IPS DF 6.9 (cell line): ENCODE results near the gene IGFBP1.

Experiments used
- DNase-seq: peaks from one replicate; pipeline ENCODE4 v3.0.0-alpha.2; 2013; ENCODE audit warnings: low read depth, low spot score
- H3K27ac ChIP-seq: one replicate; pipeline ENCODE4 v1.5.1; 2013; ENCODE audit warnings: low read length, control low read depth
- H3K27me3 ChIP-seq: 2 replicates; pipeline ENCODE4 v1.6.1; 2013; ENCODE audit warnings: mild to moderate bottlenecking, low read length; ENCODE audit not compliant: control insufficient read depth, insufficient read depth
- H3K36me3 ChIP-seq: 2 replicates; pipeline ENCODE4 v1.6.1; 2013; ENCODE audit warnings: low read length; ENCODE audit not compliant: control insufficient read depth, insufficient read depth
- H3K4me1 ChIP-seq: 2 replicates; pipeline ENCODE4 v1.6.1; 2013; ENCODE audit warnings: low read length; ENCODE audit not compliant: control insufficient read depth, insufficient read depth
- H3K4me3 ChIP-seq: 2 replicates; pipeline ENCODE4 v1.5.1; 2013; ENCODE audit warnings: mild to moderate bottlenecking, low read length
- H3K9me3 ChIP-seq: 2 replicates; pipeline ENCODE4 v1.6.1; 2013; ENCODE audit warnings: low read length, inconsistent platforms; ENCODE audit not compliant: control insufficient read depth, insufficient read depth
- WGBS: extraction: QIAGEN DNeasy Blood & Tissue Kit; methylation state at CpG from one replicate; pipeline ENCODE4 v1.1.7; 2013; ENCODE audit warnings: mixed read lengths, missing lambda C conversion rate; ENCODE audit not compliant: insufficient read length, insufficient coverage; 5-methylcytosine and 5-hydroxymethylcytosine counted together

Gene IGFBP1

DNA sequence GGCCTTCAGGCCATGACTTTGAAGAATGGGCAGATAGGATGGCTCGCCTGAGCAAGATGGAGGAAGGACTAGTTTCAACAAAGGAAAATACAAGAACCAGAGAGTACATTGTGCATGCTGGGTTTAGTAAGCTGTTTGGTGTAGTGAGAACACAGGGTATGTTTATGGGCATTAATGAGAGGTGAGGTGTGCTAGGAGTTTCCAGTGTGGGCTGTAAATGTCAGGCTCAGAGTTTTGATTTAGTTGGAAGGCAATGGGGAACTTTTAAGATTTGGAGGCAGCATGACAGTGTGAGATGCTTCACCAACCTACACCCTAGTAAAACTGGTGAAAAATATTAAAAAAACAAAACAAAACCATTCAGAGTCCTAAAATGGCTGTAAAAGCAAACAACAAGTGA, 13.3 kb downstream of the IGFBP1 start:
- no CpG with 5 or more reads among the region's 1 CpG for WGBS
- no peaks in the 10 kb centered on the region for H3K27me3 ChIP-seq
- H3K4me1 ChIP-seq = no peaks in the 10 kb centered on the region

DNA sequence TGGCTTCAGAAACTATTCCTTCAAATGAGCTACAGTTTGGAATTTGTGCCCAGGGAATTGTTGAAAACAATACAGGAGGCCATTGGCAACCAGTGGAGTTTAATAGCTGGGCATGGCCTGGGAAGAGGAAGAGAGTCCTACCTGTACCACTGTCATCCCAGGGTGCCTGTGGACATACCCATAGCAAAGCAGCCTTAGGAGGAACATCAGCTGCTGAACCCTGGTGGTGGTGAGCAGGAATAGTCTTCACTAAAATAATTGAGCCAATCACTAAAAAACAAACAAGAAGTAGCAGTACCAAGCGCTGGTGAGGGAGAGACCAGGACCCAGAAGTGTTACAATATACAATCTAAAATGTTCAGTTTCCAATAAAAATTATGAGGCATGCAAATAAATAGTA, 14.5 kb downstream of the IGFBP1 start:
- no CpG with 5 or more reads among the region's 1 CpG for WGBS

More for the DNA sequence above, 13.3 kb downstream of the IGFBP1 start:
- no peak overlapping the region for H3K4me3 ChIP-seq
- H3K36me3 ChIP-seq = no peaks in the 10 kb centered on the region
- H3K9me3 ChIP-seq = no peaks in the 10 kb centered on the region
- no peak overlapping the region for H3K27ac ChIP-seq
- DNase-seq = no peak

DNA sequence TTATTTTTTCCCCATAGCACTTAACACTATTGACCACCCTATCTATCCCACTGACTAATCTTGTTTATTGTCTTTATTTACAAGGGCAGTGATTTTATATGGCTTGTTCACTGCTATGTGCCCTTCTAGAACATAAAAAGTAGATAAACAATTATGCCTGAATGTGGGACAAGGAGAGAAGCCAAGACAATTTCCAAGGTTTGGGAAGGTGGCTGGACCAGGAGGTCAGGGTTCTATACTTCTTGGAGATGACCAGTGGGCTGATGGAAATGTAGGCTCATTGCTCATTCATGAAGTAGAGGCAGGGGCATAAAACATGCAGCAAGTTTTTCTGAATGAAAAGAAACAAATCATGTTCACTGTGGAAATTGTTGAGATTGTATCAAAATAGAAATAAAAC, 21.3 kb downstream of the IGFBP1 start:
- H3K4me3 ChIP-seq = no peak overlapping the region
- no peaks in the 10 kb centered on the region for H3K27me3 ChIP-seq
- no peaks in the 10 kb centered on the region for H3K4me1 ChIP-seq
- no peaks in the 10 kb centered on the region for H3K9me3 ChIP-seq
- no peaks in the 10 kb centered on the region for H3K36me3 ChIP-seq
- no peak overlapping the region for H3K27ac ChIP-seq
- DNase-seq = no peak

More for the DNA sequence above, 14.5 kb downstream of the IGFBP1 start:
- H3K27me3 ChIP-seq = no peaks in the 10 kb centered on the region
- no peak overlapping the region for H3K4me3 ChIP-seq
- H3K9me3 ChIP-seq = no peaks in the 10 kb centered on the region
- no peak for DNase-seq
- no peaks in the 10 kb centered on the region for H3K4me1 ChIP-seq
- H3K36me3 ChIP-seq = no peaks in the 10 kb centered on the region
- no peak overlapping the region for H3K27ac ChIP-seq

DNA sequence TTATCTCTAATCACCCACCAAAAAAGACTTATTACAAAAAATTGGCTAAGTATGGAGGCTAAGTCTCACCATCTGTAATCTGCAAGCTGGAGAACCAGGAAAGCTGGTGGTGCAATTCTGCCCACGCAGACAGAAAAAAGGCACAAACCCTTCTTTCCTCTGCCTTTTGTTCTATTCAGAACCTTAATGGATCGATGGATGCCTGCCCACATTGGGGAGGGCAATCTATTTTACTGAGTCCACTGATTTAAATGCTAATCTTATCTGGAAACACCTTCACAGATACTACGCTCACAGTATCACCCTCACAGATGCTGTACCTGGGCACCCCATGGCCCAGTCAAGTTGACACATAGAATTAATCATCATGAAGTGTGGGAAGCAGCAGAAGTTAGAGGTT, 22.6 kb downstream of the IGFBP1 start:
- Histone ChIP-seq H3K36me3 (no peaks in the 10 kb centered on the region), H3K27ac (no peak overlapping the region), H3K27me3 (no peaks in the 10 kb centered on the region), H3K4me3 (no peak overlapping the region), H3K9me3 (no peaks in the 10 kb centered on the region), H3K4me1 (no peaks in the 10 kb centered on the region)
- no CpG with 5 or more reads among the region's 3 CpGs for WGBS
- no peak for DNase-seq

DNA sequence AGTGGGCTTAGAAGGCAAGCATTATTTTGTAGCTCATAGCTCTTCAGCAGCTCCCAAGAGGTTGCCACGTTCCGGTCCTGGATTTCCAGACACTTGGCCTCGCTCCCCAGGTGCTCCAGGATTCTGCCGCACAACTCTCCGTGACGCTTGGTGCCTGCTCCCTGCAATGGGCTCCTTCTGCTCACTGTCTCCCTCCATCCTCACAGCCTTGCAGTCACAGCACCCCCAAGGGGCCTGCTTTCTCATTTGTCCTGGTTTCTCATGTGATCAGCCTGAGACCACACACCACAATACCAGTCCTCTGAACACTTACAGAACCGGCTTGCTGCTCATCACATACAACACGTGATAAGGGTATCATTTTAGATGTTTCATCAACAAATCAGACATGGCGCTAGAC, 23.0 kb downstream of the IGFBP1 start:
- H3K36me3 ChIP-seq = no peaks in the 10 kb centered on the region
- H3K4me1 ChIP-seq = no peaks in the 10 kb centered on the region
- no CpG with 5 or more reads among the region's 9 CpGs for WGBS
- no peaks in the 10 kb centered on the region for H3K9me3 ChIP-seq
- no peaks in the 10 kb centered on the region for H3K27me3 ChIP-seq
- no peak for DNase-seq
- no peak overlapping the region for H3K27ac ChIP-seq
- no peak overlapping the region for H3K4me3 ChIP-seq

DNA sequence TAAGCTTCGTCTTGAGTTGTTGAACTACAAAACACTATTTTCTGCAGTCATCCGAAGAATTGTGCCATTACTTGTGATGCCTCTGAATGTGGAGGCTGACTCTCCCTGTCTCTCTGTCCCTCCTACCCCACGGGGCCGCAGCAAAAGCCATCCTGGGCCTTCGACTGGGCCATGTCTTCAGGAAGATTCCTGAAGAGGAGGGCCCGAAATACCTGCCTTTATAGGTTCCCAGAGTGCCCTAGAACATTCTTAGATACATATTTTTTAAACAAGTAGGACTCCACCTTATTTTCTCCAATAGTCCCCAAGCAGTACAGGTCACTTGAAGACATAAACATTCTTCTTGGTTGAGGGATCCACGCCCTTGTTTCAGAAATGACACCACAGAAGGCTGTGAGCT, 24.7 kb downstream of the IGFBP1 start:
- Histone ChIP-seq H3K4me1 (no peaks in the 10 kb centered on the region), H3K27me3 (peaks cover 3% of the 10 kb centered on the region; the same call in 1 of the 2 replicates), H3K27ac (no peak overlapping the region), H3K4me3 (no peak overlapping the region), H3K36me3 (no peaks in the 10 kb centered on the region), H3K9me3 (no peaks in the 10 kb centered on the region)
- WGBS = no CpG with 5 or more reads among the region's 7 CpGs
- no peak for DNase-seq

DNA sequence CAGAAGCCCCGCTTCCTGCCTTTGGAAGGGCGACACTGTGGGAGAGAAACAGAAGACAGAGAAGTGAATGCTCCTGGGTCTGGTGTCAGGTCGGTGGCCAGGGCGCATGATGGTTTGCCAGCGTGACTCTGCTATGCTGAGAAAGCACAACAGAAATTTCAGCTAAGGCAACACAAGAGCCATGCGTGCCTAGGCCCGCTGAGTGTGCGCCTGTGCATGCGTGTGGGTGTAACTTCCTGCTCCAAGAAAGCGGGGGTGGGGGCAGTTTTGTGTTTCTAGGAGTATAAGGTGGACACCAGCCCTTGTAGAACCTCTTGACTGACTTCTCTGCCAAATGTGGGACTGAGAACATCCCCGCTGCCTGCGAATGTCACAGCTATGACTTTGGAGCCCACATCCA, 26.6 kb downstream of the IGFBP1 start:
- Histone ChIP-seq H3K27ac (no peak overlapping the region), H3K4me3 (no peak overlapping the region), H3K27me3 (peaks cover 17% of the 10 kb centered on the region), H3K4me1 (no peaks in the 10 kb centered on the region; the same call in 1 of the 2 replicates), H3K9me3 (no peaks in the 10 kb centered on the region), H3K36me3 (no peaks in the 10 kb centered on the region)
- no CpG with 5 or more reads among the region's 12 CpGs for WGBS
- no peak for DNase-seq

DNA sequence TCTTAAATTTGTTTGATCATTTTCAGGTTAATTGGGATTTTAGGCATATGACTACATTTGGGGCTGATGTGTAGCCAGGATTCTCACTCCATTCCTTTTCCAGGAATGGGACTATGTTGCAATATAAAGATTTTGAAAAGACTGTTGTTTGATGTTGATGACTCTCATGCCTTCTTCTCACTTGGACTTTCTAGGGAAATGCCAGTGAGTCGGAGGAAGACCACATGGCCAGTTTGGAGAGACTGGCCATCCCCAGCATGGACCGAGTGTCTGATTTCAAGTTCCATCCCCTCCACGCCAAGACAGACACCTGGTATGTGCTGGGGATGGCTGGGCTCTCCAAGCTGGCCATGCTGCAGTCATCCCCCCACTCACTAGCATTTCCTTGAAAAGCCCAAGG, 27.3 kb downstream of the IGFBP1 start:
- no CpG with 5 or more reads among the region's 3 CpGs for WGBS
- no peak overlapping the region for H3K27ac ChIP-seq
- no peaks in the 10 kb centered on the region for H3K36me3 ChIP-seq

DNA sequence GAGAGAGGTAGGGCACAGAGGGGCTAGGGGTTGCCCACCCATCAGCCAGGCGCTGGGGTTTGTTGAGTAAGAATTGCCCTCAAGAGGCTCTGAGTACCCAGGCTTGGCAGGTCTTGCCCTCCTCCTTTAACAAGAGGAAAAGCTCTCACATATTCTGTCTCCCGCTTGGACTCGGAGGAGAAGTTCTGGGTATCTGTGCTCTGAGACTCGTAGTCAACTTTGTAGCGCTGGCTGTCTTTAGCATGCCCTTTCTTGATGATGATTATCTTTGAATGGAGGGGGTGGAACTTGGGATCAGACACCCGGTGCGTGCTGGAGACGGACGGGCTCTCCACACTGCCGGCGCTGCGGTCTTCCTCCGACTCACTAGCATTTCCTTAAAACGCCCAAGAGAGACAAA, 28.8 kb downstream of the IGFBP1 start:
- WGBS = no CpG with 5 or more reads among the region's 14 CpGs
- no peak for DNase-seq

More for the DNA sequence above, 27.3 kb downstream of the IGFBP1 start:
- Histone ChIP-seq H3K9me3 (no peaks in the 10 kb centered on the region), H3K4me1 (no peaks in the 10 kb centered on the region; the same call in 1 of the 2 replicates), H3K27me3 (peaks cover 22% of the 10 kb centered on the region), H3K4me3 (no peak overlapping the region)
- no peak for DNase-seq

DNA sequence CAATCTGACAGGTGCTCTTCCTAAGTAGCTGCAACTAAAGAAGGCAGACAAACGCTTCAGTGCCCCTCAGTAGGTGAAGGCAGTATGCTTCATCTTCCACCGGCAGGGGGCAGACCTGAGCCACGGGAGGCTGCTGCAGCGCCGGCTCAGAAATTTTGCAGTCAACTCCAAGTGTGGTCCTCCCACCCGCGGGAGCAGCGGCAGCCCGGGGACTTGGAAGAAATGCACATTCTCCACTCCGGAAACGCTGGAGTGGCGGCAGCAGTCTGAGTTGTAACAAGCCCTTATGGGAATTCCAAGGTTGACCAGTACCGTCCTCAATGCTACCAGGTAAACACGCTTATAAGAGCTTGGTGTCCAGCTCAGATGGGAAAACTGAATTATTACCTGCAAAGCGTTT, 29.4 kb downstream of the IGFBP1 start:
- DNase-seq = no peak
- peaks cover 1% of the 10 kb centered on the region; the same call in 1 of the 2 replicates for H3K4me1 ChIP-seq
- WGBS = no CpG with 5 or more reads among the region's 15 CpGs
- no peak overlapping the region for H3K4me3 ChIP-seq
- H3K27me3 ChIP-seq = peaks cover 27% of the 10 kb centered on the region
- no peak overlapping the region for H3K27ac ChIP-seq
- no peaks in the 10 kb centered on the region for H3K36me3 ChIP-seq
- no peaks in the 10 kb centered on the region for H3K9me3 ChIP-seq

More for the DNA sequence above, 28.8 kb downstream of the IGFBP1 start:
- Histone ChIP-seq H3K4me3 (no peak overlapping the region), H3K4me1 (peaks cover 1% of the 10 kb centered on the region; the same call in 1 of the 2 replicates), H3K36me3 (no peaks in the 10 kb centered on the region), H3K9me3 (no peaks in the 10 kb centered on the region), H3K27ac (no peak overlapping the region), H3K27me3 (peaks cover 27% of the 10 kb centered on the region)

DNA sequence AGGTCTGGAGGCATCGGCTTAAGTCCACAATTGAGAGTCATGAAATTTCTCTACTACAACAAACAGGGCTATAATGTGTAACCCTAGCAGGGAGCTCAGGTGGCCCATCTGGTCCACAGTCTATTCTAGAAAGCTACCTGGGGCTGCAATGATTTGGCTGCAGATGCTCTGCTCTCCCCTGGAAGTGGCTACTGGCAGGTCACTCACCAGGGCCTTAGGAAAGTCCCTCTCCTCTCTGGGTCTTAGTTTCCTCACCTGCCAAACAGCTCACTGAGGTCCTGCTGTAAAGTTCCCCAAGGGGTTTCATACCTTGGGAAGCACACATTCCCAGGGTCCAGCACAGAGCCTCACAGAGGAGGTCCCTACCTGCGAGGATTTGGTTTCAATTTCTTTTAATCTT, 30.3 kb downstream of the IGFBP1 start:
- H3K27me3 ChIP-seq = peaks cover 27% of the 10 kb centered on the region
- no peaks in the 10 kb centered on the region for H3K36me3 ChIP-seq
- DNase-seq = no peak
- peaks cover 1% of the 10 kb centered on the region; the same call in 1 of the 2 replicates for H3K4me1 ChIP-seq
- H3K4me3 ChIP-seq = no peak overlapping the region
- H3K27ac ChIP-seq = no peak overlapping the region
- no peaks in the 10 kb centered on the region for H3K9me3 ChIP-seq
- WGBS = no CpG with 5 or more reads among the region's 2 CpGs
